Bronchial epithelial cell (primary cell): ENCODE results near the gene KCNG2. TPM values are rescaled to one million over a fixed set of nuclear protein-coding genes. Genes with fewer than 3 reads are reported as not detected.

Experiments
- DNase-seq: peaks from one replicate; pipeline ENCODE4 v3.0.0-alpha.2; 2010; ENCODE audit warnings: low read depth
- FAIRE-seq: peaks from 2 replicates; lab custom pipeline; 2011; peaks lifted over from hg19 to GRCh38; lab: Jason Lieb, UNC
- H3K27me3 ChIP-seq: 2 replicates; pipeline ENCODE4 v1.5.1; 2011; ENCODE audit warnings: low read length; ENCODE audit not compliant: control insufficient read depth, insufficient read depth
- H3K36me3 ChIP-seq: 2 replicates; pipeline ENCODE4 v1.5.1; 2011; ENCODE audit warnings: low read length; ENCODE audit not compliant: control insufficient read depth, insufficient read depth
- H3K4me3 ChIP-seq: 2 replicates; pipeline ENCODE4 v1.5.1; 2011; ENCODE audit warnings: mild to moderate bottlenecking, low read depth, low read length, control low read depth
- CTCF ChIP-seq: IDR thresholded peaks from 2 replicates; pipeline ENCODE4 v1.5.1; 2011; ENCODE audit warnings: mild to moderate bottlenecking, moderate library complexity, low read length, control low read depth, inconsistent platforms; ENCODE audit not compliant: insufficient read depth, severe bottlenecking
- total RNA-seq: library from RNA; depleted of rRNA; stranded (reverse); fragments of >200 nt; gene quantifications from 2 replicates; pipeline ENCODE4 v1.2.1, GENCODE V29; 2014

KCNG2 gene
- total RNA-seq, 1 donor from 2014 or later = not detected

GRCh38 chr18:79940126-79940813, 142.5 kb downstream of the KCNG2 start:
- no peak for DNase-seq
- H3K36me3 ChIP-seq = peaks cover 18% of the 10 kb centered on the region
- TF ChIP-seq CTCF = no peak

GRCh38 chr18:79940814-79941472, 143.2 kb downstream of the KCNG2 start:
- Histone ChIP-seq H3K27me3 (no peaks in the 10 kb centered on the region), H3K4me3 (no peak overlapping the region), H3K36me3 (peaks cover 17% of the 10 kb centered on the region)
- no peak for TF ChIP-seq CTCF
- FAIRE-seq = no peak
- DNase-seq = no peak

More at GRCh38 chr18:79940126-79940813, 142.5 kb downstream of the KCNG2 start:
- Histone ChIP-seq H3K27me3 (no peaks in the 10 kb centered on the region), H3K4me3 (no peak overlapping the region)
- no peak for FAIRE-seq

- no peak overlapping the region for H3K4me3 ChIP-seq
- FAIRE-seq (peak; percentile 32), DNase-seq (peak; percentile 28)
- peaks cover 15% of the 10 kb centered on the region for H3K36me3 ChIP-seq
- no peak for TF ChIP-seq CTCF
- H3K27me3 ChIP-seq = no peaks in the 10 kb centered on the region
Observed at GRCh38 chr18:79941473-79942119, 143.9 kb downstream of the KCNG2 start.

GRCh38 chr18:79942211-79942610, 144.5 kb downstream of the KCNG2 start:
- FAIRE-seq (no peak), DNase-seq (no peak)
- Histone ChIP-seq H3K27me3 (no peaks in the 10 kb centered on the region), H3K36me3 (peaks cover 15% of the 10 kb centered on the region), H3K4me3 (no peak overlapping the region)
- TF ChIP-seq CTCF = no peak

- Histone ChIP-seq H3K4me3 (no peak overlapping the region), H3K27me3 (no peaks in the 10 kb centered on the region), H3K36me3 (peaks cover 15% of the 10 kb centered on the region)
- no peak for TF ChIP-seq CTCF
- no peak for DNase-seq
- no peak for FAIRE-seq
Observed at GRCh38 chr18:79942786-79943607, 145.3 kb downstream of the KCNG2 start.
